Activated CD8-positive, alpha-beta T cell treated with anti-CD3 and anti-CD28 coated beads, Interleukin-2, amount 10 ng/mL, durations not matched to agents 7 days and 5 days (primary cell): ENCODE results near the gene MUC4. TPM values are rescaled to one million over a fixed set of nuclear protein-coding genes. Genes with fewer than 3 reads are reported as not detected.

Source experiments
- microRNA-seq: library from miRNA; unstranded; fragments of <30 nt; microRNA quantifications from one replicate; pipeline ENCODE4 v1.2.0, GENCODE V29; 2022
- total RNA-seq, 2 experiments: library from RNA; stranded (reverse); gene quantifications; one replicate each; pipeline ENCODE4 v1.2.3, GENCODE V29; 2021

Gene MUC4
- total RNA-seq, 2 experiments from 2014 or later: 0.05 TPM; not detected in 1

Small RNA genes lying within 50 kb of the gene (microRNA-seq; reads per million reads assigned to microRNA genes)
- 3.4 reads per million for gene MIR570

Other genes starting within 250 kb of the MUC4 start
- not detected for gene APOD, start 228.0 kb downstream of the MUC4 start, total RNA-seq
- 1 to 10 TPM in 1 of 2 experiments, under 1 TPM in 1; 0.53 to 1.7 TPM for gene MUC20, start 91.0 kb downstream of the MUC4 start, total RNA-seq
- gene TNK2, start 96.6 kb upstream of the MUC4 start, total RNA-seq: 100 to 1,000 TPM; 110 to 127 TPM